K562 (cell line): Measurements from ENCODE around the gene CAMK2B. TPM values are rescaled to one million over a fixed set of nuclear protein-coding genes. Genes with fewer than 3 reads are reported as not detected.

Source experiments
- LCOR ChIP-seq: sonication (generic); formaldehyde crosslinking; IDR thresholded peaks from 2 replicates; pipeline ENCODE4 v1.8.0; 2022; ENCODE audit warnings: mild to moderate bottlenecking, missing genetic modification reagents
- MCM3 ChIP-seq: fragments of 450-650 bp; IDR thresholded peaks from 2 replicates; pipeline ENCODE4 v1.6.1; 2016
- NCOA1 ChIP-seq: fragments of 450-650 bp; IDR thresholded peaks from 2 replicates; pipeline ENCODE4 v1.6.1; 2016; ENCODE audit warnings: low read depth
- NR2F6 ChIP-seq: fragments of 450-650 bp; formaldehyde crosslinking; IDR thresholded peaks from 2 replicates; pipeline ENCODE4 v1.4.0; 2020; ENCODE audit warnings: mild to moderate bottlenecking
- PHB2 ChIP-seq: fragments of 450-650 bp; IDR thresholded peaks from 2 replicates; pipeline ENCODE4 v1.6.1; 2017; ENCODE audit warnings: low read depth
- SAFB ChIP-seq: fragments of 200-400 bp; formaldehyde crosslinking; IDR thresholded peaks from 2 replicates; pipeline ENCODE4 v1.6.1; 2017; ENCODE audit warnings: low read depth, low read length, borderline replicate concordance
- SNRNP70 ChIP-seq: fragments of 200-400 bp; formaldehyde crosslinking; optimal IDR thresholded peaks from 2 replicates; pipeline ENCODE3; 2017; ENCODE audit warnings: low read depth, low read length
- STAT5A ChIP-seq: IDR thresholded peaks from 2 replicates; pipeline ENCODE4 v1.6.1; 2012; ENCODE audit warnings: low read length, inconsistent platforms, borderline replicate concordance
- THRAP3 ChIP-seq: fragments of 450-650 bp; IDR thresholded peaks from 2 replicates; pipeline ENCODE4 v1.6.1; 2016; ENCODE audit warnings: mild to moderate bottlenecking, inconsistent platforms, borderline replicate concordance
- TRIM28 ChIP-seq: fragments of 450-650 bp; IDR thresholded peaks from 2 replicates; pipeline ENCODE4 v1.6.1; 2017
- ZNF311 ChIP-seq: fragments of 250-450 bp; sonication (Bioruptor Pico); IDR thresholded peaks from 2 replicates; pipeline ENCODE4 v1.4.0; 2020; ENCODE audit warnings: mild to moderate bottlenecking, moderate library complexity
- ZNF551 ChIP-seq: fragments of 250-450 bp; sonication (Bioruptor Pico); IDR thresholded peaks from 2 replicates; pipeline ENCODE4 v1.5.0; 2021; ENCODE audit warnings: mild to moderate bottlenecking, moderate library complexity
- ZNF764 ChIP-seq: fragments of 250-450 bp; sonication (Bioruptor Pico); IDR thresholded peaks from 2 replicates; pipeline ENCODE4 v1.4.0; 2020; ENCODE audit warnings: low read depth, mild to moderate bottlenecking, moderate library complexity
- polyA plus RNA-seq, 8 experiments: library from polyadenylated mRNA; depleted of rRNA in 4 of 8; stranded (reverse) in 5 of 8; unstranded in 3 of 8; fragments of >200 nt; fragmentation: Nextera tagmentation in 2 of 8; fragmentation: Illumina TruSeq in 1 of 8; extraction: Ambion mirVana in 2 of 8; extraction: Trizol in 1 of 8; gene quantifications; 2 replicates each; pipeline versions ENCODE4 v1.2.1 to v1.2.3, GENCODE V29; 2011 to 2014; ENCODE audit warnings: inconsistent platforms in 1 of 8, missing spikeins in 1 of 8
- total RNA-seq, 7 experiments: library from RNA; depleted of rRNA in 6 of 7; stranded (reverse); fragments of >200 nt in 6 of 7; fragmentation: Illumina TruSeq in 2 of 7; extraction: Trizol in 2 of 7; gene quantifications; 2 replicates each; pipeline versions ENCODE4 v1.2.1 to v1.2.3, GENCODE V29; 2011 to 2021; ENCODE audit warnings: low replicate concordance in 1 of 7
- TF ChIP-seq, protein P1 (sequence below), 2 experiments: fragments of 450-650 bp; formaldehyde crosslinking in 1 of 2; IDR thresholded peaks; 2 replicates each; pipeline versions ENCODE4 v1.4.0 to v1.6.1; 2014 to 2020; ENCODE audit warnings: mild to moderate bottlenecking in 2 of 2, borderline replicate concordance in 1 of 2, low read depth in 1 of 2
- TF ChIP-seq, protein P2 (sequence below): fragments of 250-450 bp; sonication (Bioruptor Pico); IDR thresholded peaks from 2 replicates; pipeline ENCODE4 v1.4.0; 2020; ENCODE audit warnings: mild to moderate bottlenecking, moderate library complexity
- TF ChIP-seq, protein P3 (sequence below): sonication (generic); formaldehyde crosslinking; IDR thresholded peaks from 2 replicates; pipeline ENCODE4 v1.8.0; 2022; ENCODE audit warnings: mild to moderate bottlenecking, missing genetic modification reagents

Gene CAMK2B
- total and polyA plus RNA-seq, 9 of the 15 experiments (the other 6 are each of a cell fraction or from before 2014, with no cell fraction given): 0.04 to 0.09 (median 0.05) TPM; not detected in 4

DNA sequence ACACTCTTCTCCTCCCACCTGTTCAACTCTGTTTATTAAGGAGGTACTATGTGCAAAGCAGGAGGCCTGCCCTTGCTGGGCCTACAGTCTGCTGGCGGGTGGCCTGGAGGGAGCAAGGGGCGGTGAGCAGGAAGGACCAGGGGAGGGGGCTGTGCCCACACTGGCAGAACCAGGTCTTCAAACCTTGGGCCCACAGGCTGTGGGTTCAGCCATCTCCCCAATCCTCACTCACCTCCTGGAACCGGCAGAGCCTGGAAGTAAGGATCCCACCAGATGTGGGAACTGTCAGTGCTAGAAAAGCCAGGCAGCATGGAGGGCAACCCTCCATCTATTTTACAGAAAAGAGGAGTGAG, 50.8 kb downstream of the CAMK2B start (continued):
- TF ChIP-seq, protein P1, sequence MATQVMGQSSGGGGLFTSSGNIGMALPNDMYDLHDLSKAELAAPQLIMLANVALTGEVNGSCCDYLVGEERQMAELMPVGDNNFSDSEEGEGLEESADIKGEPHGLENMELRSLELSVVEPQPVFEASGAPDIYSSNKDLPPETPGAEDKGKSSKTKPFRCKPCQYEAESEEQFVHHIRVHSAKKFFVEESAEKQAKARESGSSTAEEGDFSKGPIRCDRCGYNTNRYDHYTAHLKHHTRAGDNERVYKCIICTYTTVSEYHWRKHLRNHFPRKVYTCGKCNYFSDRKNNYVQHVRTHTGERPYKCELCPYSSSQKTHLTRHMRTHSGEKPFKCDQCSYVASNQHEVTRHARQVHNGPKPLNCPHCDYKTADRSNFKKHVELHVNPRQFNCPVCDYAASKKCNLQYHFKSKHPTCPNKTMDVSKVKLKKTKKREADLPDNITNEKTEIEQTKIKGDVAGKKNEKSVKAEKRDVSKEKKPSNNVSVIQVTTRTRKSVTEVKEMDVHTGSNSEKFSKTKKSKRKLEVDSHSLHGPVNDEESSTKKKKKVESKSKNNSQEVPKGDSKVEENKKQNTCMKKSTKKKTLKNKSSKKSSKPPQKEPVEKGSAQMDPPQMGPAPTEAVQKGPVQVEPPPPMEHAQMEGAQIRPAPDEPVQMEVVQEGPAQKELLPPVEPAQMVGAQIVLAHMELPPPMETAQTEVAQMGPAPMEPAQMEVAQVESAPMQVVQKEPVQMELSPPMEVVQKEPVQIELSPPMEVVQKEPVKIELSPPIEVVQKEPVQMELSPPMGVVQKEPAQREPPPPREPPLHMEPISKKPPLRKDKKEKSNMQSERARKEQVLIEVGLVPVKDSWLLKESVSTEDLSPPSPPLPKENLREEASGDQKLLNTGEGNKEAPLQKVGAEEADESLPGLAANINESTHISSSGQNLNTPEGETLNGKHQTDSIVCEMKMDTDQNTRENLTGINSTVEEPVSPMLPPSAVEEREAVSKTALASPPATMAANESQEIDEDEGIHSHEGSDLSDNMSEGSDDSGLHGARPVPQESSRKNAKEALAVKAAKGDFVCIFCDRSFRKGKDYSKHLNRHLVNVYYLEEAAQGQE (IDR thresholded peaks at IDR 0.05; ENCODE audit: borderline replicate concordance): no peak
- TF ChIP-seq, protein P1 (CRISPR knock-in tag; IDR thresholded peaks at IDR 0.05; ENCODE audit: low read depth): no peak
- no peak for TF ChIP-seq PHB2
- TF ChIP-seq ZNF764 (CRISPR knock-in tag): no peak
- TF ChIP-seq SAFB: no peak
- TF ChIP-seq, protein P2, sequence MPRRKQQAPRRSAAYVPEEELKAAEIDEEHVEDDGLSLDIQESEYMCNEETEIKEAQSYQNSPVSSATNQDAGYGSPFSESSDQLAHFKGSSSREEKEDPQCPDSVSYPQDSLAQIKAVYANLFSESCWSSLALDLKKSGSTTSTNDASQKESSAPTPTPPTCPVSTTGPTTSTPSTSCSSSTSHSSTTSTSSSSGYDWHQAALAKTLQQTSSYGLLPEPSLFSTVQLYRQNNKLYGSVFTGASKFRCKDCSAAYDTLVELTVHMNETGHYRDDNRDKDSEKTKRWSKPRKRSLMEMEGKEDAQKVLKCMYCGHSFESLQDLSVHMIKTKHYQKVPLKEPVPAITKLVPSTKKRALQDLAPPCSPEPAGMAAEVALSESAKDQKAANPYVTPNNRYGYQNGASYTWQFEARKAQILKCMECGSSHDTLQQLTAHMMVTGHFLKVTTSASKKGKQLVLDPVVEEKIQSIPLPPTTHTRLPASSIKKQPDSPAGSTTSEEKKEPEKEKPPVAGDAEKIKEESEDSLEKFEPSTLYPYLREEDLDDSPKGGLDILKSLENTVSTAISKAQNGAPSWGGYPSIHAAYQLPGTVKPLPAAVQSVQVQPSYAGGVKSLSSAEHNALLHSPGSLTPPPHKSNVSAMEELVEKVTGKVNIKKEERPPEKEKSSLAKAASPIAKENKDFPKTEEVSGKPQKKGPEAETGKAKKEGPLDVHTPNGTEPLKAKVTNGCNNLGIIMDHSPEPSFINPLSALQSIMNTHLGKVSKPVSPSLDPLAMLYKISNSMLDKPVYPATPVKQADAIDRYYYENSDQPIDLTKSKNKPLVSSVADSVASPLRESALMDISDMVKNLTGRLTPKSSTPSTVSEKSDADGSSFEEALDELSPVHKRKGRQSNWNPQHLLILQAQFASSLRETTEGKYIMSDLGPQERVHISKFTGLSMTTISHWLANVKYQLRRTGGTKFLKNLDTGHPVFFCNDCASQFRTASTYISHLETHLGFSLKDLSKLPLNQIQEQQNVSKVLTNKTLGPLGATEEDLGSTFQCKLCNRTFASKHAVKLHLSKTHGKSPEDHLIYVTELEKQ (CRISPR knock-in tag): no peak
- TF ChIP-seq ZNF311: no peak
- TF ChIP-seq, protein P3, sequence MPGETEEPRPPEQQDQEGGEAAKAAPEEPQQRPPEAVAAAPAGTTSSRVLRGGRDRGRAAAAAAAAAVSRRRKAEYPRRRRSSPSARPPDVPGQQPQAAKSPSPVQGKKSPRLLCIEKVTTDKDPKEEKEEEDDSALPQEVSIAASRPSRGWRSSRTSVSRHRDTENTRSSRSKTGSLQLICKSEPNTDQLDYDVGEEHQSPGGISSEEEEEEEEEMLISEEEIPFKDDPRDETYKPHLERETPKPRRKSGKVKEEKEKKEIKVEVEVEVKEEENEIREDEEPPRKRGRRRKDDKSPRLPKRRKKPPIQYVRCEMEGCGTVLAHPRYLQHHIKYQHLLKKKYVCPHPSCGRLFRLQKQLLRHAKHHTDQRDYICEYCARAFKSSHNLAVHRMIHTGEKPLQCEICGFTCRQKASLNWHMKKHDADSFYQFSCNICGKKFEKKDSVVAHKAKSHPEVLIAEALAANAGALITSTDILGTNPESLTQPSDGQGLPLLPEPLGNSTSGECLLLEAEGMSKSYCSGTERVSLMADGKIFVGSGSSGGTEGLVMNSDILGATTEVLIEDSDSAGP (CRISPR knock-in tag): no peak
- no peak for TF ChIP-seq TRIM28
- no peak for TF ChIP-seq NCOA1
- no peak for TF ChIP-seq LCOR (CRISPR knock-in tag)
- TF ChIP-seq STAT5A: no peak
- TF ChIP-seq NR2F6 (CRISPR knock-in tag): no peak
- no peak for TF ChIP-seq THRAP3
- no peak for TF ChIP-seq MCM3
- TF ChIP-seq SNRNP70: no peak
- TF ChIP-seq ZNF551 (CRISPR knock-in tag): no peak
